ENCODE measurements around the gene XCL2. TPM values are rescaled to one million over a fixed set of nuclear protein-coding genes. Genes with fewer than 3 reads are reported as not detected.
"Not testable (repeated sequence)": the region's sequence is repeated elsewhere in the genome, so short reads cannot be mapped to it uniquely, and the experiment has no call there.

The XCL2 gene
- total RNA-seq, 1 donor from 2014 or later: not detected

- no peak for DNase-seq
Observed at GRCh38 chr1:168556647-168557046, 12.8 kb upstream of the XCL2 start.

GRCh38 chr1:168555508-168556046 is 11.8 kb upstream of the XCL2 start:
- DNase-seq: no peak

GRCh38 chr1:168554603-168555483 is 11.0 kb upstream of the XCL2 start:
- no peak for DNase-seq

- no peak for DNase-seq
Observed at GRCh38 chr1:168553680-168554553, 10.1 kb upstream of the XCL2 start.

GRCh38 chr1:168552961-168553360 is 9.2 kb upstream of the XCL2 start:
- no peak for DNase-seq

- DNase-seq: no peak
Observed at GRCh38 chr1:168551688-168552087, 7.9 kb upstream of the XCL2 start.

- no peak for DNase-seq
Observed at GRCh38 chr1:168550971-168551370, 7.2 kb upstream of the XCL2 start.

GRCh38 chr1:168546553-168546895 is 2.7 kb upstream of the XCL2 start:
- DNase-seq: not testable (repeated sequence)

GRCh38 chr1:168545678-168546552 is 2.1 kb upstream of the XCL2 start:
- DNase-seq: not testable (repeated sequence)

GRCh38 chr1:168542978-168543377 is 819 bp downstream of the XCL2 start:
- DNase-seq: not testable (repeated sequence)

- DNase-seq: not testable (repeated sequence)
Observed at GRCh38 chr1:168540798-168541197, 3.0 kb downstream of the XCL2 start.

- no peak for DNase-seq
Observed at GRCh38 chr1:168535536-168535935, 8.3 kb downstream of the XCL2 start.

GRCh38 chr1:168531615-168532345 is 12.0 kb downstream of the XCL2 start:
- no peak for DNase-seq

GRCh38 chr1:168529518-168529917 is 14.3 kb downstream of the XCL2 start:
- no peak for DNase-seq

- no peak for DNase-seq
Observed at GRCh38 chr1:168521401-168522000, 22.3 kb downstream of the XCL2 start.

GRCh38 chr1:168520832-168521231 is 23.0 kb downstream of the XCL2 start:
- DNase-seq: no peak

- DNase-seq: no peak
Observed at GRCh38 chr1:168520052-168520751, 23.6 kb downstream of the XCL2 start.

GRCh38 chr1:168518813-168519212 is 25.0 kb downstream of the XCL2 start:
- DNase-seq: no peak

GRCh38 chr1:168518201-168518689 is 25.6 kb downstream of the XCL2 start:
- DNase-seq: no peak

GRCh38 chr1:168514455-168514854 is 29.3 kb downstream of the XCL2 start:
- DNase-seq: no peak

Data from occipital lobe (tissue), 2 donors.